Prostate gland (tissue), 2 donors: Measurements from ENCODE around the gene GPR142. TPM values are rescaled to one million over a fixed set of nuclear protein-coding genes. Genes with fewer than 3 reads are reported as not detected.

Experiments used
- DNase-seq: peaks from one replicate; pipeline ENCODE4 v3.0.0-alpha.2; 2019; ENCODE audit warnings: low spot score
- H3K27ac ChIP-seq, 2 donors: fragments of 200-600 bp; sonication (generic); 2 replicates each; pipeline ENCODE4 v1.5.1; 2017 to 2019
- H3K27me3 ChIP-seq: fragments of 200-600 bp; sonication (generic); replicated peaks from 2 replicates; pipeline ENCODE4 v1.5.1; 2019; ENCODE audit not compliant: insufficient read depth
- H3K36me3 ChIP-seq, 2 donors: fragments of 200-600 bp; sonication (generic); 1 replicate in 1 of 2; 2 replicates in 1 of 2; pipeline versions ENCODE4 v1.5.1 to v1.8.1; 2017 to 2019
- H3K4me1 ChIP-seq: fragments of 200-600 bp; sonication (generic); replicated peaks from 2 replicates; pipeline ENCODE4 v1.5.1; 2019
- H3K4me3 ChIP-seq, 2 donors: fragments of 200-600 bp; sonication (generic); 2 replicates each; pipeline ENCODE4 v1.5.1; 2017 to 2019
- H3K9me3 ChIP-seq: fragments of 200-600 bp; sonication (generic); 2 replicates; pipeline ENCODE4 v1.5.1; 2017
- CTCF ChIP-seq, 4 experiments: fragments of 200-600 bp in 2 of 4; fragments of 450-650 bp in 2 of 4; sonication (generic) in 2 of 4; IDR thresholded peaks; 1 replicate in 3 of 4; 2 replicates in 1 of 4; pipeline ENCODE4 v1.5.1; 2016 to 2019; ENCODE audit warnings: antibody characterized with exemption in 4 of 4, mild to moderate bottlenecking in 2 of 4, moderate library complexity in 2 of 4
- POLR2A ChIP-seq: fragments of 450-650 bp; IDR thresholded peaks from one replicate; pipeline ENCODE4 v1.6.1; 2016; ENCODE audit warnings: antibody characterized with exemption, mild to moderate bottlenecking
- POLR2AphosphoS5 ChIP-seq: sonication (generic); formaldehyde crosslinking; IDR thresholded peaks from one replicate; pipeline ENCODE4 v1.6.1; 2017; ENCODE audit warnings: antibody characterized with exemption
- WGBS: methylation state at CpG from one replicate; pipeline ENCODE4 v1.1.5; 2018; 5-methylcytosine and 5-hydroxymethylcytosine counted together
- intact Hi-C: fragments of 100-400 bp; cut with DNase I; formaldehyde crosslinking; loops from one replicate; pipeline ENCODE4 v1.14.2; 2022
- total RNA-seq, 2 donors: library from RNA; depleted of rRNA; stranded (reverse); fragments of >200 nt; gene quantifications; one replicate each; pipeline ENCODE4 v1.1.0, GENCODE V29; 2016

Gene GPR142
- total RNA-seq, 2 donors from 2014 or later: 3.6 TPM; not detected in 1

GRCh38 chr17:74386386-74386785 lies 19.1 kb downstream of the GPR142 start:
- Histone ChIP-seq H3K27me3 (no peaks in the 10 kb centered on the region), H3K4me3 (no peak overlapping the region), H3K36me3 (no peaks in the 10 kb centered on the region), H3K9me3 (no peaks in the 10 kb centered on the region), H3K4me1 (no peaks in the 10 kb centered on the region), H3K27ac (no peak overlapping the region)
- no peak for TF ChIP-seq CTCF (IDR thresholded peaks at IDR 0.05)
- TF ChIP-seq POLR2A: no peak
- DNase-seq: no peak
- WGBS: 67% methylated on average over 8 of the region's 8 CpGs
- intact Hi-C loops: no loop called here

DNA sequence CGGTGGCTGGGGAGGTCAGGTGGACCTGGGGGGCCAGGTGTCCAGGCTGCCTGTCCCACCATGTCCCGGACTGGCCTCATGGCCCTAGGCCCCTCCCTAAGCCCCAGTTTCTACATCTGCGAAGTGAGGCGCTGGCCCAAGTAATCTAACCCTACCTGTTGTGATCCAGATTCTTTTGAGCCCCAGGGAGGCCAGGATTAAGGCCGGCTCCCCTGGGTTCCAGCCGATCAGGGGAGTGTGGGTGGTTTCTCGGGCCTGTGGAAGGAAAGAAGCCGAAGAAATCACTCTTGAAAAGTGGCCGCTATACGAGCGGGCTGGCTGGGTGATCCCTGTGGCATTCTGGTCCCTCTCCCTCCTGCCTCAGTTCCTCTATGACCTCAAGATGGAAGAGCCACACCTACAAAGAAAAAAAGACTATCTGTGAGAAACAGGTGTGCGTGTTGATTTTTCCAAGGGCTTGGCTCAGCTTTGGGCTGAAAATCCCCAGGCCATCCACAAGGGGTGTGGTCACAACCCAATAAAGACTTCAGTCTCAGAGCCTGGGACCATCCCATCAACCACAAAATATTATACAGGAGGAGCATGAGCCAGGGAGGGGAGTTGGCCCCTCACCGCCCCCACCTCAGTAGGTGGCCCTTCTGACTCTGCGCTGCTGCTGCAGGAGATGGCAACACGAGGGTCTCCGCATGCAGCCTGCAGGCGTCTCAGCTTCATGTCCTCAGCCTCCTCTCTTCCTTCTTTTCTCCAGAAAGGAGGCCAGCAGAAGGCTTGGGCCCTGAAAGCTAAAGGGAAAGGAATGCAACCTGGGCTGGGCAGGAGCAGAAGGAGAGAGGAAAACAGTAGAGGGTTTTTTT lies 20.3 kb downstream of the GPR142 start:
- WGBS: 79% methylated on average over 17 of the region's 17 CpGs
- no peak for DNase-seq
- no peaks in the 10 kb centered on the region for H3K9me3 ChIP-seq
- no peak overlapping the region for H3K4me3 ChIP-seq
- TF ChIP-seq POLR2AphosphoS5 (no peak), CTCF (IDR thresholded peaks at IDR 0.05) (peak in 1 of 4 experiments; percentile 12)
- no peaks in the 10 kb centered on the region for H3K27me3 ChIP-seq
- no peaks in the 10 kb centered on the region for H3K36me3 ChIP-seq
- intact Hi-C loops: no loop called here
- no peaks in the 10 kb centered on the region for H3K4me1 ChIP-seq
- no peak overlapping the region for H3K27ac ChIP-seq

- H3K27ac ChIP-seq: no peak overlapping the region
- H3K27me3 ChIP-seq: no peaks in the 10 kb centered on the region
- no peak for DNase-seq
- 70% methylated on average over 12 of the region's 12 CpGs for WGBS
- intact Hi-C loops: no loop called here
- H3K36me3 ChIP-seq: no peaks in the 10 kb centered on the region
- no peaks in the 10 kb centered on the region for H3K4me1 ChIP-seq
- no peak overlapping the region for H3K4me3 ChIP-seq
- no peaks in the 10 kb centered on the region for H3K9me3 ChIP-seq
- TF ChIP-seq POLR2AphosphoS5 (no peak), POLR2A (no peak), CTCF (IDR thresholded peaks at IDR 0.05) (no peak)
These were observed 21.9 kb downstream of the GPR142 start for GRCh38 chr17:74389084-74389753.

- H3K9me3 ChIP-seq: no peaks in the 10 kb centered on the region
- no peak overlapping the region for H3K4me3 ChIP-seq
- intact Hi-C loops: no loop called here
- no peak overlapping the region for H3K27ac ChIP-seq
- TF ChIP-seq CTCF (IDR thresholded peaks at IDR 0.05) (no peak), POLR2AphosphoS5 (no peak), POLR2A (no peak)
- 94% methylated on average over 2 of the region's 2 CpGs for WGBS
- H3K4me1 ChIP-seq: no peaks in the 10 kb centered on the region
- no peaks in the 10 kb centered on the region for H3K36me3 ChIP-seq
- no peaks in the 10 kb centered on the region for H3K27me3 ChIP-seq
- no peak for DNase-seq
These were observed 22.8 kb downstream of the GPR142 start for GRCh38 chr17:74389937-74390679.
